Esophagus squamous epithelium (tissue), 5 donors: ENCODE data around the gene AGMO. TPM values are rescaled to one million over a fixed set of nuclear protein-coding genes. Genes with fewer than 3 reads are reported as not detected.

Source experiments
- DNase-seq: peaks from one replicate; lab custom pipeline; 2025; lab: John Stamatoyannopoulos, UW
- H3K27ac ChIP-seq, 4 donors: fragments of 200-600 bp; sonication (generic); one replicate each; pipeline ENCODE4 v1.5.1; 2016 to 2019; ENCODE audit warnings: mild to moderate bottlenecking in 1 of 4
- H3K27me3 ChIP-seq, 4 donors: fragments of 200-600 bp; sonication (generic); 1 replicate in 3 of 4; 2 replicates in 1 of 4; pipeline versions ENCODE4 v1.5.1 to v1.6.0; 2017 to 2021; ENCODE audit warnings: antibody characterized with exemption in 1 of 4
- H3K36me3 ChIP-seq, 3 donors: fragments of 200-600 bp; sonication (generic); one replicate each; pipeline ENCODE4 v1.5.1; 2016 to 2019
- H3K4me1 ChIP-seq, 3 donors: fragments of 200-600 bp; sonication (generic); one replicate each; pipeline ENCODE4 v1.5.1; 2017 to 2019
- H3K4me3 ChIP-seq, 4 donors: fragments of 200-600 bp; sonication (generic); 1 replicate in 3 of 4; 2 replicates in 1 of 4; pipeline ENCODE4 v1.5.1; 2016 to 2019; ENCODE audit warnings: mild to moderate bottlenecking in 2 of 4, moderate library complexity in 1 of 4
- H3K9me3 ChIP-seq, 3 donors: fragments of 200-600 bp; sonication (generic); one replicate each; pipeline ENCODE4 v1.5.1; 2016 to 2019
- POLR2A ChIP-seq, 4 donors: fragments of 450-650 bp; IDR thresholded peaks; one replicate each; pipeline ENCODE4 v1.6.1; 2017; ENCODE audit warnings: antibody characterized with exemption in 4 of 4, mild to moderate bottlenecking in 4 of 4, moderate library complexity in 3 of 4
- WGBS, 2 donors: methylation state at CpG; one replicate each; pipeline ENCODE4 v1.1.5; 2018; 5-methylcytosine and 5-hydroxymethylcytosine counted together
- intact Hi-C: fragments of 100-400 bp; cut with DNase I; formaldehyde crosslinking; loops from one replicate; pipeline ENCODE4 v1.15.0; 2022
- total RNA-seq, 4 donors: library from RNA; depleted of rRNA; stranded (reverse); fragments of >200 nt; gene quantifications; one replicate each; pipeline ENCODE4 v1.1.0, GENCODE V29; 2016
- TF ChIP-seq, protein P1 (sequence below), 6 experiments: fragments of 450-650 bp in 4 of 6; fragments of 200-600 bp in 2 of 6; sonication (generic) in 2 of 6; IDR thresholded peaks; one replicate each; pipeline ENCODE4 v1.5.1; 2016 to 2019; ENCODE audit warnings: antibody characterized with exemption in 6 of 6, mild to moderate bottlenecking in 4 of 6, moderate library complexity in 4 of 6
- donor health status: DM: yes; HTN: yes; CAD: no.

The AGMO gene
- total RNA-seq, 4 donors from 2014 or later = 0.38 to 0.53 TPM; not detected in 2

DNA sequence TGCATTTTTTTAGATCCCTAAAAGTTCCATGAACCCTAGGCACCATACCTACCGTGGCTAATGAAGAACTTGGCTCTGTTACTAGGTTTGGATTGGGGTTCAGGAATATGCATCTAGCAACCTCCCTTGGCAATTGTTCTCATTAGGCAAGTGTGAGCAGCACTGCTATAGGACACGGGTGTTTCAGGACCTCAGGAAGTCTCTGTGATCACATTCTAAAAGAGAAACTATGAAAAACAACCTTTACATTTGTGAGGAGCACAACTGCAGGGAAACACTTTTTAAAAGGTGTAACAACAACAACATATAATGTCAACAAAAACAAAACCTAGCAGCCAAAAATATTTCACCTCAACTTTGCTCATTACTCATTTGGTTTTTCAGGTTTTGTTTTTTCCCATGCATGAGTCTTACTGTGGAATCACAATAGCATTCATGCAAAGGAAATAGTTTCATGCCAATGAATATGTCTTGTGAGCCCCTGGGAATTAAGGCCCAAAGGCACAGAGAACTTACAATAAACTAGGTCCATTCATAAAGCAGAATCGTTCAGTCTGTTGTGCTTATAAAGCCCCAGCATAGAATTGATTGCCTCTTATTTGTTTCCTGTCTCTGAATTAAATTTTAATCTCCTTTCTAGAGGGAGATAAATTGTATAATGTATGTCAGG is 403.5 kb downstream of the AGMO start:
- intact Hi-C loops = no loop called here
- Histone ChIP-seq H3K4me3 (no peak overlapping the region), H3K9me3 (no peaks in the 10 kb centered on the region), H3K27ac (no peak overlapping the region), H3K4me1 (no peaks in the 10 kb centered on the region), H3K27me3 (no peaks in the 10 kb centered on the region), H3K36me3 (no peaks in the 10 kb centered on the region)
- DNase-seq = no peak
- TF ChIP-seq, protein P1, sequence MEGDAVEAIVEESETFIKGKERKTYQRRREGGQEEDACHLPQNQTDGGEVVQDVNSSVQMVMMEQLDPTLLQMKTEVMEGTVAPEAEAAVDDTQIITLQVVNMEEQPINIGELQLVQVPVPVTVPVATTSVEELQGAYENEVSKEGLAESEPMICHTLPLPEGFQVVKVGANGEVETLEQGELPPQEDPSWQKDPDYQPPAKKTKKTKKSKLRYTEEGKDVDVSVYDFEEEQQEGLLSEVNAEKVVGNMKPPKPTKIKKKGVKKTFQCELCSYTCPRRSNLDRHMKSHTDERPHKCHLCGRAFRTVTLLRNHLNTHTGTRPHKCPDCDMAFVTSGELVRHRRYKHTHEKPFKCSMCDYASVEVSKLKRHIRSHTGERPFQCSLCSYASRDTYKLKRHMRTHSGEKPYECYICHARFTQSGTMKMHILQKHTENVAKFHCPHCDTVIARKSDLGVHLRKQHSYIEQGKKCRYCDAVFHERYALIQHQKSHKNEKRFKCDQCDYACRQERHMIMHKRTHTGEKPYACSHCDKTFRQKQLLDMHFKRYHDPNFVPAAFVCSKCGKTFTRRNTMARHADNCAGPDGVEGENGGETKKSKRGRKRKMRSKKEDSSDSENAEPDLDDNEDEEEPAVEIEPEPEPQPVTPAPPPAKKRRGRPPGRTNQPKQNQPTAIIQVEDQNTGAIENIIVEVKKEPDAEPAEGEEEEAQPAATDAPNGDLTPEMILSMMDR (IDR thresholded peaks at IDR 0.05) = no peak
- TF ChIP-seq POLR2A (IDR thresholded peaks at IDR 0.05) = no peak
- WGBS, 2 donors = 21 to 33% methylated on average over 3 of the region's 3 CpGs

Other genes starting within 250 kb of the AGMO start
- 1 to 10 TPM in 3 of 4 donors, under 1 TPM in 1; 0.19 to 3.2 (median 2.0) TPM for gene MEOX2, start 124.7 kb upstream of the AGMO start, total RNA-seq